OCI-LY3 (cell line): ENCODE data around the gene CATSPER3.

Experiments
- CTCF ChIP-seq: fragments of 200-600, 300-600 bp; sonication (generic); IDR thresholded peaks from 2 replicates; pipeline ENCODE4 v1.5.1; 2014; ENCODE audit warnings: antibody characterized with exemption, low read length, low read depth
- EZH2phosphoT487 ChIP-seq: fragments of 200-600 bp; shearing (Covaris generic); IDR thresholded peaks from 2 replicates; pipeline ENCODE4 v1.6.1; 2018; ENCODE audit warnings: antibody characterized with exemption, mixed run types, low read depth

DNA sequence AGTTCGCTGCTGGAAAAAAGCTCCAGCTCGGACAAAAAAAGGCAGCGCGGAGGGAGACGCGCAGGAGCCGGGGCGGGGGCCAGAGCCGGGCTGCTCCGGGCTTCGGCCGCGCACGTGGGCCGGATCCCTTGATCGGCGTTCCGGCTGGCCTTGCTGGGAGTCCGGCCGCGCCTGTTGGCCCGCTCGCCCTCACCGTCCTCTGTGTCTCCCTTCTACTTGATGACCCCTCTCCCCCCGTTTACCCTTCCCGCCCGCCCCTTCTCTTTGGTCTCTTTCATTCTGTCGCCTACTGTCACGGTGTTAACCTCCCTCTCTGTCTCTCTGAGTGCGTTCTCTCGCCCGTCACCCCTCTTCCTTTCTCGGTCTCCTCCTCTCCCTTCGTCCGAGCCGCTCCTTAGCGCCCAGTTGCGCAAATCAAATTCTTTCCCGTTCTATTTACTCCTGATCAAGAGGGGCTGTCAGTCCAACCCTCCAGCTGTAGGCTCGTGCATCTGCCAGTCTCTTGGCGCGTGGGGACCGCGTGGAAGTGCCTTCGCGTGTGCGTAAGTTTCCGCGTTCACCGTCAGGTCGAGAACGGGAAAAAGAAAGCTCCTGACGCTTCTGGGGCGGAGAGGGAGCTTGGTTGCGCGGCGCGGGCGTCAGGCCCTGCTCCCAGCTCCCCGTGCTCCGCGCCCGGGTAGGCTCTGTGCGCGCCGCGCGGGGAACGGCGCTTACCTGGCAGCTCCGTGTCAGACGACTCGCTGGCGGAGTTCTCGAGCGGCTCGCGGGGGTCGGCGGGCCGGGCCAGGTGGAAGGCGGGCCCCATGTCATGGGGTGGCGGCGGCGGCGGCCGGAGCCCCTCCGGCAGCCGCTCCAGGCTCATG, 65.5 kb downstream of the CATSPER3 start:
- TF ChIP-seq CTCF: no peak
- TF ChIP-seq EZH2phosphoT487: no peak
